ENCODE measurements around the gene CXCR2. TPM values are rescaled to one million over a fixed set of nuclear protein-coding genes. Genes with fewer than 3 reads are reported as not detected.

CXCR2 gene
- total and polyA plus RNA-seq, 2 of the 8 experiments (the other 6 are each of a cell fraction or from before 2014, with no cell fraction given), result 1.4 to 1.6 TPM

DNA sequence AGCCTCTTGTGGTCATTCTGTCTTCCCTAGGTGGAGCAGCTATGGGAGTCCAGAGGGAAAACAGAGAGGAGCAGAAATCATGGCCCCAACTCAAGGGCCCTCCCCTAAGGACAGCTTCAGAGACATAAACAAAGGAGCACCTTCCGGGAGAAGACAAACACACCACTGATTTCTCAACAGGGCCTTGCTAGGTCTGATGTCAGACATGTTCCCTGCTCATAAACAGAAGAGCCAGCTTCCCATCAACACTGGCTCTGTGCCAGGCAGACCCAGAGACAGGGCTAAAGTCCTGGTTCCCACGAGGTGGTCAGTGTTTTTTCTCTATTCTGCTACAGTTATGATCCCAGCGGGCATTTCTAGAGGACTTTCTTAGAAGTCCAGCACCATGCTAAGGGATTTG lies 19.3 kb downstream of the CXCR2 start:
- Histone ChIP-seq H3K9ac (replicated peaks in 1 of 4; ENCODE audit: extremely low read depth in 1 of 4, low read depth in 3 of 4, low read length in 3 of 4) (no peak overlapping the region), H2BK15ac (ENCODE audit: low read length) (no peak overlapping the region), H3K4ac (replicated peaks; ENCODE audit: insufficient read length, low read depth, low read length) (no peak overlapping the region), H2BK20ac (ENCODE audit: low read length) (no peak overlapping the region), H3K4me2 (ENCODE audit: insufficient read depth in 1 of 2, low read depth in 2 of 2, low read length in 2 of 2) (no peak overlapping the region), H3K4me1 (replicated peaks in 1 of 4; ENCODE audit: control insufficient read depth in 3 of 4, insufficient read depth in 4 of 4, low read length in 3 of 4) (no peaks in the 10 kb centered on the region), H3K79me1 (ENCODE audit: low read depth, low read length) (no peaks in the 10 kb centered on the region), H3K23me2 (ENCODE audit: low read depth, low read length) (no peaks in the 10 kb centered on the region; the same call in 1 of the 2 replicates), H2BK120ac (replicated peaks; ENCODE audit: low read depth, low read length) (no peak overlapping the region), H3K27ac (ENCODE audit: low read depth, low read length) (no peak overlapping the region), H3K9me3 (ENCODE audit: insufficient read depth in 2 of 2, low read depth in 1 of 2, low read length in 1 of 2) (peaks cover 0 to 7% of the 10 kb centered on the region in 2 experiments; a peak in 2 of 4 replicates), H3K23ac (ENCODE audit: insufficient read length) (no peak overlapping the region), H2AK5ac (ENCODE audit: low read depth, low read length) (no peak overlapping the region), H4K20me1 (replicated peaks in 1 of 2; ENCODE audit: control insufficient read depth in 1 of 2, insufficient read depth in 2 of 2, low read length in 2 of 2) (no peaks in the 10 kb centered on the region), H4K91ac (replicated peaks; ENCODE audit: insufficient read length, low read length) (no peak overlapping the region), H2BK12ac (ENCODE audit: low read depth, low read length) (no peak overlapping the region), H4K8ac (ENCODE audit: extremely low read depth, insufficient read depth, low read length) (no peak overlapping the region), H3K79me2 (ENCODE audit: control insufficient read depth in 1 of 2, insufficient read depth in 2 of 2, low read length in 2 of 2) (no peaks in the 10 kb centered on the region), H3K56ac (replicated peaks; ENCODE audit: insufficient read length, low read depth, low read length) (no peak overlapping the region), H3K27me3 (replicated peaks in 1 of 4; ENCODE audit: control insufficient read depth in 3 of 4, extremely low read depth in 1 of 4, insufficient read depth in 3 of 4, low read length in 3 of 4) (no peaks in the 10 kb centered on the region), H2AFZ (ENCODE audit: low read length) (no peak overlapping the region), H3K4me3 (ENCODE audit: extremely low read depth in 1 of 4, insufficient read depth in 2 of 4, low read depth in 3 of 4, low read length in 4 of 4) (no peak overlapping the region), H3K18ac (ENCODE audit: extremely low read depth, low read length) (no peak overlapping the region), H4K5ac (ENCODE audit: insufficient read length, low read depth, low read length) (no peak overlapping the region), H3K36me3 (ENCODE audit: control insufficient read depth in 2 of 4, insufficient read depth in 4 of 4, low read length in 3 of 4) (no peaks in the 10 kb centered on the region), H2BK5ac (ENCODE audit: low read depth, low read length) (no peak overlapping the region), H3K14ac (ENCODE audit: insufficient read length) (no peak overlapping the region)
- FAIRE-seq, result no peak
- DNase-seq (ENCODE audit: low read depth in 1 of 2, low spot score in 2 of 2), result no peak
- CTCF ChIA-PET (ENCODE audit: partially characterized antibody), result interaction anchor here (1.1 to 3.3 kb wide), 2 partner anchors 10 to 23 kb away, joined by 3 to 9 read pairs; partner anchors contain the start of gene CXCR1
- POLR2A ChIA-PET (ENCODE audit: partially characterized antibody), result no interaction called here
- 92% methylated on average over 3 of the region's 3 CpGs; no CpG with 5 or more reads in 1 of the 2 experiments for WGBS, 2 experiments (ENCODE audit: extremely low coverage in 1 of 2, insufficient coverage in 1 of 2, insufficient read length in 1 of 2, insufficient replicate concordance in 2 of 2, low coverage in 1 of 2, low lambda C conversion rate in 2 of 2, missing lambda C conversion rate in 1 of 2)
- TF ChIP-seq NANOG (IDR thresholded peaks at IDR 0.05; ENCODE audit: insufficient read depth, low read depth, low read length, poor library complexity, severe bottlenecking), result no peak
- no peak for TF ChIP-seq MAFK (IDR thresholded peaks at IDR 0.05; ENCODE audit: low read depth, low read length)
